Measurements from ENCODE around the gene FBLN5.
"Not testable (repeated sequence)": the region's sequence is repeated elsewhere in the genome, so short reads cannot be mapped to it uniquely, and the experiment has no call there.

Gene FBLN5

GRCh38 chr14:91857614-91858013 is 89.9 kb downstream of the FBLN5 start:
- DNase-seq, result no peak

- no peak for DNase-seq
Measured at GRCh38 chr14:91854327-91854934, 93.1 kb downstream of the FBLN5 start.

GRCh38 chr14:91851563-91851962 is 95.9 kb downstream of the FBLN5 start:
- DNase-seq, result no peak

GRCh38 chr14:91848504-91849001 is 98.9 kb downstream of the FBLN5 start:
- no peak for DNase-seq

- no peak for DNase-seq
Measured at GRCh38 chr14:91847693-91848092, 99.8 kb downstream of the FBLN5 start.

GRCh38 chr14:91845652-91846051 is 101.8 kb downstream of the FBLN5 start:
- DNase-seq, result no peak

GRCh38 chr14:91845056-91845455 is 102.4 kb downstream of the FBLN5 start:
- DNase-seq, result not testable (repeated sequence)

- DNase-seq, result no peak
Measured at GRCh38 chr14:91844029-91844428, 103.5 kb downstream of the FBLN5 start.

GRCh38 chr14:91843437-91843836 is 104.1 kb downstream of the FBLN5 start:
- no peak for DNase-seq

- DNase-seq, result no peak
Measured at GRCh38 chr14:91841065-91841464, 106.4 kb downstream of the FBLN5 start.

GRCh38 chr14:91839749-91840148 is 107.7 kb downstream of the FBLN5 start:
- DNase-seq, result peak; percentile 27

- no peak for DNase-seq
Measured at GRCh38 chr14:91837076-91837475, 110.4 kb downstream of the FBLN5 start.

GRCh38 chr14:91835920-91836843 is 111.3 kb downstream of the FBLN5 start:
- DNase-seq, result peak; percentile 76

GRCh38 chr14:91835197-91835919 is 112.1 kb downstream of the FBLN5 start:
- DNase-seq, result peak; percentile 50

- DNase-seq, result no peak
Measured at GRCh38 chr14:91834571-91834970, 112.9 kb downstream of the FBLN5 start.

- no peak for DNase-seq
Measured at GRCh38 chr14:91831337-91831736, 116.2 kb downstream of the FBLN5 start.

GRCh38 chr14:91830777-91831176 is 116.7 kb downstream of the FBLN5 start:
- no peak for DNase-seq

- DNase-seq, result no peak
Measured at GRCh38 chr14:91829511-91829910, 118.0 kb downstream of the FBLN5 start.

- DNase-seq, result no peak
Measured at GRCh38 chr14:91827746-91828145, 119.7 kb downstream of the FBLN5 start.
